ENCODE results near the gene RAI14.

RAI14 gene

DNA sequence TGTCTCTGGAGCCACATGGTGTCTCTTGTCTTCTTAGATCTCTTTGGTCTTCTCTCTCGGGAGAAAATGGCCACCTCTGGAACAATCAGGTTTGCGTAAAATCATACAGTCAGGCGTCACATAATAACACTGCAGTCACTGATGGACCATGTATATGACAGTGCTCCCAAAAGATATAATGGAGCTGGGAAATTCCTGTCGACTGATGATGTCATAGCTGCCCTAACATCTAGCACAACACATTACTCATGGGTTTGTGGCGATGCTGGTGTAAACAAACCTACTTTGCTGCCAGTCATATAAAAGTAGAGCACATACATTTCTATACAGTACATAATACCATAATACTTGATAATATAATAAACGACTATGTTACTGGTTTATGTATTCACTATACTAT is 30.1 kb upstream of the RAI14 start:
- TF ChIP-seq ZNF274 (IDR thresholded peaks at IDR 0.05; ENCODE audit: low read depth, low read length) = no peak
- no peak overlapping the region for H3K4me3 ChIP-seq (ENCODE audit: low read length)

DNA sequence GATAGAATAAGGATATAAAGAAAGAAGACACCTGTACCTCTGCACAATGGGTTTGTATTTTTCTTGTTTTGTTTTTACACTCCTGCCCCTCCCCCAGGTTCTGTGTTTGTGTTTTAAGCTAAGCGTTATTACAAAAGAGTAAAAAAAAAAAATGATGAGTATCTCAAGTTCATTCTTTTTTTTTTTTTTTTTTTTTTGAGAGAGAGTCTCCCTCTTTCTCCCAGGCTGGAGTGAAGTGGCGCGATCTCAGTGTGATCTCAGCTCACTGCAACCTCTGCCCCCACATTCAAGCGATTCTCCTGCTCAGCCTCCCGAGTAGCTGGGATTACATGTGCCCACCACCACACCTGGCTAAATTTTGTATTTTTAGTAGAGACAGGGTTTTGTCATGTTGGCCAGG is 29.4 kb upstream of the RAI14 start:
- H3K4me3 ChIP-seq (ENCODE audit: low read length) = no peak overlapping the region
- no peak for TF ChIP-seq ZNF274 (IDR thresholded peaks at IDR 0.05; ENCODE audit: low read depth, low read length)

DNA sequence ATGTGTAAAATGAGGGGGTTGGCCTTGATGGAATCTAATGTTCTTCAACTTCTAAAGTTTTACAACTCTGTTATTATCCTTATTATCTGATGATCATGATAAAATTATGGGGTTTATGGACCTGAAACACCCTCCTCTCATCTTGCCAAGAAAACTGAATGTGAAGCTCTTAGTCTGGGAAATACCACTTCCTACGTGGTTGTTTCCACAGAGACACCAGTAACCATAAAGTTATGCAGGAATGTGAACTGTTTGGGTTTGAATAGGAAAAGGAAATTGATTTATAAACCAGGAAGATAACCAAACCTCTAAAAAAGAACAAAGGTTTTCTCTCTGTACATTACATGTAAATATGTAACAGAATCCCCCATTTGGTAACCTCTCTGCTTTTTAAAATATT is 28.3 kb upstream of the RAI14 start:
- TF ChIP-seq ZNF274 (IDR thresholded peaks at IDR 0.05; ENCODE audit: low read depth, low read length) = no peak
- no peak overlapping the region for H3K4me3 ChIP-seq (ENCODE audit: low read length)

DNA sequence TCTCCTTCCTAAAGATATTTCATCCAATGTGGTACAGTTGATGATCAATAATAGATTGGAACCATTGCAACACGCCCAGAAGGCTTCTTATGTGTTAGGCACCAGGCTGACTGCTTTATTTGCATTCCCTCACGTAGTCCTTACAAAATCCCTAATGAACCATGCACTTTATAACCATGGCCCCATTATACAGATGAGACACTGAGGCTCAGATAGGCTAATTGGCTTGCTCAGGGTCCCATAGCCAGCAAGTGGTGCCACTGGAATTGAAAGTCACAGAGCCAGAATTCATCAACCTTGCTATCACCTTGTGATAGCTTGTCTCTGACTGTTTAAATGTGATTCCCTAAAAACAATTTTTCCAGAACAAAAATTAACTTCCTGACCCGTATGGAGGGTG is 27.8 kb upstream of the RAI14 start:
- no peak overlapping the region for H3K4me3 ChIP-seq (ENCODE audit: low read length)
- no peak for TF ChIP-seq ZNF274 (IDR thresholded peaks at IDR 0.05; ENCODE audit: low read depth, low read length)

DNA sequence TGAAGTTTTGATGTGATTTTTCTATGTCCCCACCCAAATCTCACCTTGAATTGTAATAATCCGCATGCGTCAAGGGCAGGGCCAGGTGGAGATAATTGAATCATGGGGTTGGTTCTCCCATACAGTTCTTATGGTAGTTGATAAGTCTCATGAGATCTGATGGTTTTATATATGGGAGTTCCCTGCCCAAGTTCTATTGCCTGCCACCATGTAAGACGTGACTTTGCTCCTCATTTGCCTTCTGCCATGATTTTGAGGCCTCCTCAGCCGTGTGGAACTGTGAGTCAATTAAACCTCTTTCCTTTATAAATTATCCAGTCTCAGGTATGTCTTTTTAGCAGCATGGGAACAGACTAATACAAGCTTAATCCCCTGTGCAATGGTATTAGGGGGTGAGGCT is 25.5 kb upstream of the RAI14 start:
- TF ChIP-seq ZNF274 (IDR thresholded peaks at IDR 0.05; ENCODE audit: low read depth, low read length) = no peak
- no peak overlapping the region for H3K4me3 ChIP-seq (ENCODE audit: low read length)

DNA sequence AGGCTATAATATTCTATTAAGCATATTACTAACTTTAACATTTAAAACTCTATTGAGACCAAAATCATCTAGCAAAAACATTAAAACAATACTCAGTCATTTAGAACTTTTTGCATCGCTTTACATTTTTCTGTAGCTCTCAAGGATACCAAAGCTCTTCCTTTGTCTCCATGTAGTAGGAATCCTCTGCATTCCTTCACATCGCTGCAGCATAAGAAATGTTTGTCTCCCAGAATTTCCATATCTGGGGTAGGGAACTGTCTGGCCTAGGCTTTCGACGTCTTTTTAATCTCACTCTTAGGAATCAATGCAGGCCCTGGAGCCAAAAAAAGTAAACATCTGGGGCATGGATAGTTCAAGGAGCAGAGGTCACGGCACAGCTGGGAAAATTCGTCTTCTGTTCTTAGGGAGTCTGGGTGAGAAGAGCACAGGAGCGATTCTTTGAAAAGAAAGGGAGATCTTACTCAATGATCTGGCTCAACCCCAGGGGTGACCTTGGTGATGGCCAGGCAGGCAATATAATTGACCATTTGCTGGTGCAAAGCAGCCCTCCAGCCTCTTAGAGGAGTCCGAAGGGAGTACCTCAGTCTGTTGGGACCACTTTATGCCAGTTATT is 23.2 kb upstream of the RAI14 start:
- H3K4me3 ChIP-seq (ENCODE audit: low read length) = no peak overlapping the region
- TF ChIP-seq ZNF274 (IDR thresholded peaks at IDR 0.05; ENCODE audit: low read depth, low read length) = no peak

DNA sequence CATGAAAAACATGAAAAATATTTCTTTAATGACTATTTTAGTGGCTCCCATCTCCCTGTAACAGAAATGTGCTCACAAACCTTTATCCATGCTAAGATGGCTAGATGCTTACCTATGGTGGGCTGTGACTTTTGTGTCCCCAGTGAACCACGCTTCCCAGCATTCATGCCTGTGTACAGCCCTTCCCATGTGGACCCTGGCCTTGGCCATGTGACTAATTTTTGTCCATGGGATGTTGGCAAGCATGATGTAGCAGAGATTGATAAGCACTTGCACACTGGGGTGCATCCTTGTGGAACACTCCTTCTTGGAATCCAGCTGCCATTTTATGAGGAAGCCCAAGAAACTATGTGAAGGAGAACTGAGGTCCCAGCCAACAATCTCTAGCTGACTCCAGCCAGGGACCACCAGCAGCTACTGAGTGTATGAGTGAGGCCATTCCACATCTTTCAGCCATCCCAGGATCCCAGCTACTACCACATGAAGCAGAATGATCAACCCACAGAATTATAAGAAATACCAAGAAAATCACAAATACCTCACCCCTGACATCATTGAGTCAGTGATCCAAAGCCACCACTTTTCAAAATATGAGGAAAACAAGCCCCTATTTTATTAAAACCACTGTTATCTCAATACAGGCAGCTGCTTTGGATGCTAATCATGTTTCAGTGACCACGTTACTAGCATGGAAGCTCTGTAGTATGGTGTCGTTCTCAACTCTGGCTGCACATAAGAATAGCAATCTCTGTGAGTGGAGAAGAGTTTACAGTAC is 16.1 kb upstream of the RAI14 start:
- H3K4me3 ChIP-seq (ENCODE audit: low read length) = no peak overlapping the region
- TF ChIP-seq ZNF274 (IDR thresholded peaks at IDR 0.05; ENCODE audit: low read depth, low read length) = no peak

DNA sequence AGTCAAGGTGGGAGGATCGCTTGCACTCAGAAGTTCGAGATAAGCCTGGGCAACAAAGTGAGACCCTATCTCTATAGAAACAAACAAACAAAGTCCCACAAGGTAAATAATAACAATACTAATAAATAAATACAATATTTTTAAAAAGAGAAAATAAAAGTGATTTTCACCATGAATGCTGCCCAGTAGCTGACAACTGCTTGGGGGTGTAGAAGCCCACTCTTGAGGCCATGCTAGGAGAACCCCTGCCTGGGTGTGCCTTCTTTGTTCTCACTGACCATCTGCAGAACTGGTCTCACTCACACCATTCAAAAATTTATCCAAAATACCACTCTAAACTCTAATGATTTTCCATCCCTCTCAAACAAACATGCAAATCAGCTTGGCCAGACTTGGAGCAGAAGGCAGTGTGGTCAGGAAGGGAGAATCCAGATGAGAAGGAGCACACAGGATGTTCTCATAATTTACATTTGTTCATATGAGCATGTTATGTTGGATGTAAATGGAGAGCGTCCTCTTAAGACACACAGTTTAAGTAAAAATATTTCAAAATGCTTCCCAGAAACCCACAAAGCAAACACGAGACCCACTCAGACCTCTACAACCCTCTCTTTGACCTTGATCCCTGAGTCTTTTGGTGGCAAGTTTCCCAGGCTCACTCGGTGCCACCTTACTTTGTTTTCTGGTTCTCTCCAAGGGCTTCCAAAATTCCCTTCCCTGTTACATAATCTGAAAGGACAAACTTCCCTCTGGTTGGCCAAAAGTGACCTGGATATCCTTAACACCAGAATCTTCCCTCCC is 7.9 kb upstream of the RAI14 start:
- TF ChIP-seq ZNF274 (IDR thresholded peaks at IDR 0.05; ENCODE audit: low read depth, low read length) = no peak
- no peak overlapping the region for H3K4me3 ChIP-seq (ENCODE audit: low read length)

DNA sequence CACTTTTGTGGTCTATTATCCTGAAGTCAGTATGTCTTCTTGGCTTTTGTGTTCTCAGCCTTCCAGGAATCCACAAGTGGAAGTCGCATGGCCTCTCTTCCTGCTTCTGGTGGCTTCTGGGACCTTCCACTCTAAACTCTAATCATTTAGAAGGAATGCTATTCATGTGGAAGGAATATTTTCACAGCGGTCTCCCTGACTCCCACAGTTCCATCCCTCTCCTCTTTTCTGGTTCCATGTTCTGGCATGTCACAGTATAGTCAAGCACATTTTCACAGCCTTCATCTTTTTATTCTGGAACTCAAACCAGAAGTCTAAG is 7.3 kb upstream of the RAI14 start:
- H3K4me3 ChIP-seq (ENCODE audit: low read length) = no peak overlapping the region
- no peak for TF ChIP-seq ZNF274 (IDR thresholded peaks at IDR 0.05; ENCODE audit: low read depth, low read length)

DNA sequence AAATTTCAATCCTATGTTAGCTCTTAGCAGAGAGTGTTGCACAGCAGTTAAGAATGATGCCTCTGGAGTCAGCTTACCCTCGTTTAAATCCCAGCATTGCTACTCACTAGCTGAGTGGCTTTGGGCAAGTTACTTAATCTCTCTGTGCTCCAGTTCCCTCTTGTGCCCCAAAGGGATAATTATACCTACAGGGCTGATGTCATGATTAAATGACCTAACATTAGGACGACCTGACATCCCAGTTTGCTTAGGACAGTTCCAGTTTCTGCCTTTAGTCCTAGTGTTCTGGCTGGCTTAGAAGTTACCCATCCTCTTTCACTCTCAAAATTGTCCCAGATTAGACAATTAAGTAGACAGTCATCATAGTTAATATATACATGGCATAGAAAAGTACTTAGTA is 4.3 kb upstream of the RAI14 start:
- no peak overlapping the region for H3K4me3 ChIP-seq (ENCODE audit: low read length)
- TF ChIP-seq ZNF274 (IDR thresholded peaks at IDR 0.05; ENCODE audit: low read depth, low read length) = no peak

DNA sequence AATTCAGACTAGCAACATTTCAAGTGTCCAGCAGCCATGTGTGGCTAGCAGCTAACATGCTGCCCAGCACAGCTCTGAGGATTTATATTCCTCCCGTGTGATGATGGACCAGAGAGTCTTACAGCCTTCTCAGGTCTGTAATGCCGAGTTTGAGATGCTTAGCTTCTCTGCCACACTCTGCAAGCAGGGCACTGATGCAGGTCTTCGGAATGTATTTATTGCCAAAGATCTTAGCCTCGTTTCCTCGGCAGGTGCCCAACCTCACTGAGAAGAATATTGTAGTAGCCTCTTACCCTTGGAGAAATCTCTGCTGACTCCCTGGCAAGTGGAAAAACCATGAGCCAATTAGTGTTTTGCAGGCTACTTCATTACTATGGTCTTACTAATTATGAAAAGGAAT is 3.7 kb upstream of the RAI14 start:
- H3K4me3 ChIP-seq (ENCODE audit: low read length) = no peak overlapping the region
- TF ChIP-seq ZNF274 (IDR thresholded peaks at IDR 0.05; ENCODE audit: low read depth, low read length) = no peak

DNA sequence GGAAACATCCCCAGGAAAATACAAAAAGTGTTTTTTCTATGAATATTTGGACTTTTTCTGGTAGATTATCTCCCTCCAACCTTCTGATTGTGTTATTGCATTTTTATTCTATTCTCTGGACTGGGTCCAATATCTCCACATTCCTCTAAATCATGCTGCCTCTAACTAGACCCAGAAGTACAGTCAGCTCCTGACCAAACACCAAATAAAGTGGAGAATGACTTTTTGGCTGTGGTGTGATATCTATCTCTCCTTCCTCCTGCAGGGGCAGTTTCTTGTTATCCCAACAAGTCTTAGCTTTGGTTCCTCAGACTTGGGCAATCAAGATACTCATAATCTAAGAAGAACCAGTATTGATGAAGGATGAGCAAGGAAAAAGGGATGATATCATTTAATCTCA is 3.2 kb upstream of the RAI14 start:
- no peak overlapping the region for H3K4me3 ChIP-seq (ENCODE audit: low read length)
- TF ChIP-seq ZNF274 (IDR thresholded peaks at IDR 0.05; ENCODE audit: low read depth, low read length) = no peak

DNA sequence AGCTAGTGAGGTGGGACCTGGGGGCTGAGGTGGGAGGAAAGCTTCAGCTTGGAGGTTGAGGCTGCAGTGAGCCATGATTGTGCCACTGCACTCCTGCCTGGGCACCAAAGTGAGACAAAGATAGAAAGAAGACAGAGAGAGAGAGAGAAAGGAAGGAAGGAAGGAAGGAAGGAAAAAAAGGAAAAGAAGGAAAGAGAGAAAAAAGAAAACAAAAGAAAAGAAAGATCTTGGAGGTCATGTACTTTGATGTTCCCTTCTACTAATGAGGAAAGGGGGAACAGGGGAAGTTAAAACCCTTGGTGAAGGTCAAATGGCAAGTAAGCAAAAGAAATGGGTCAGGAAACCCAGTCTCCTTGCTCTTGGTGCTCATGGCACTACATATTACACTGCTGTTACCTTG is 2.4 kb upstream of the RAI14 start:
- no peak for TF ChIP-seq ZNF274 (IDR thresholded peaks at IDR 0.05; ENCODE audit: low read depth, low read length)

DNA sequence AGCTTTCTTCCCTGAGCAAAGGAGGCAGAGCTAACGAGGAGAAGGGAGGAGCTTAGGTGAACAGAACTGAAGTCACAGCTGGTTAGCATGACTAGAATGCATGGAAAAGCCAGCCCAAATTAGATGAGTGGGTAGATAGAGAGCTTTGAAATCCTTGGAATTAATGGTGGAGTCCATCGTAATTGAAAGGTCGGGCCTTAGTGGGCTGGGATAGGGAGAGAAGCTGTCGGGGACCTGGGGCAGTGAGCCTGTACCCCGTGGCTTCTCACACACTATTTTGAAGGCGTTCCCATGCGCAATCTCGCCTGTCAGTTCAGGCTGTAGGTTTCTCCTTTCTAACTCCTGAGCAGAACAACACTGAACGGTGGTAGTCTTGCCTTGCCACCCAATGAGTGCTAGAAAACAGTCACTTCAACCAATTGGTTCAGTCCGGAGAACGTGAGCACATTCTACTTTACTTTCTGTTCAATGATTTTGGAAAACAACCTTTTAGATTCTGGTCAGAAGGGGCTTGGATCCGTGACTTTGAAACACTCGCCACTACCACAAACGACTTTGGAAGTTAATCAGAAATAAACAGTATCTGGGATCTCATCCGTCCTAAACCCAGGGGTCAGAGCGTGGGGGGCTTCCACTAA is 655 bp upstream of the RAI14 start:
- TF ChIP-seq ZNF274 (IDR thresholded peaks at IDR 0.05; ENCODE audit: low read depth, low read length) = no peak
- H3K4me3 ChIP-seq (ENCODE audit: low read length) = peak overlapping the region; percentile 68

More for the DNA sequence above, 2.4 kb upstream of the RAI14 start:
- no peak overlapping the region for H3K4me3 ChIP-seq (ENCODE audit: low read length)
